K562 (cell line): ENCODE results near the gene SCARB2. TPM values are rescaled to one million over a fixed set of nuclear protein-coding genes. Genes with fewer than 3 reads are reported as not detected.
A peak's percentile ranks its signal among the peaks of the same experiment; 100 is the strongest.

Experiments
- ATAC-seq: fragments of 200-7000 bp; cut with Tn5 transposase; 3 replicates; pipeline ENCODE4 v1.9.1; 2020; ENCODE audit warnings: moderate library complexity
- BruUV-seq: library from RNA; stranded (reverse); fragments of 400-500 nt; replicated peaks from 2 replicates; lab custom pipeline; 2021; lab: Mats Ljungman, UMichigan
- CTCF ChIA-PET: fragments of 300-600 bp; formaldehyde crosslinking; extraction: SDS; loops from one replicate; lab custom pipeline; 2021; ENCODE audit warnings: low intra/inter-chr PET ratio; lab: Yijun Ruan, JAX
- POLR2A ChIA-PET: fragments of 300-600, 350-650 bp; sonication (Branson Sonifier 250); formaldehyde crosslinking; extraction: SDS; loops from one replicate; lab custom pipeline; 2021; ENCODE audit warnings: antibody characterized with exemption, inconsistent platforms; lab: Yijun Ruan, JAX
- DNase-seq, 4 experiments: peaks; one replicate each; pipeline versions ENCODE4 v3.0.0 to v3.0.0-alpha.2; 2011 to 2018; ENCODE audit warnings: low spot score in 3 of 4, mixed read lengths in 3 of 4; ENCODE audit errors: extremely low read depth in 1 of 4
- FAIRE-seq: peaks from 2 replicates; lab custom pipeline; 2011; peaks lifted over from hg19 to GRCh38; lab: Jason Lieb, UNC
- H2AFZ ChIP-seq: 2 replicates; pipeline ENCODE4 v1.6.0; 2011; ENCODE audit warnings: low read depth, low read length, control low read depth, inconsistent platforms
- H3K27ac ChIP-seq: fragments of 200-600 bp; 3 replicates; pipeline ENCODE4 v1.8.0; 2011; ENCODE audit warnings: low read depth, mild to moderate bottlenecking, control low read depth, inconsistent platforms, low read length, moderate library complexity, mixed read lengths; ENCODE audit errors: extremely low read depth
- H3K27me3 ChIP-seq, 2 experiments: fragments of 300-600 bp in 1 of 2; 2 replicates in 1 of 2; 3 replicates in 1 of 2; pipeline versions ENCODE4 v1.6.0 to v1.8.0; 2011; ENCODE audit warnings: inconsistent platforms in 2 of 2, low read length in 2 of 2, mild to moderate bottlenecking in 1 of 2, mixed read lengths in 1 of 2, moderate library complexity in 1 of 2; ENCODE audit not compliant: control insufficient read depth in 2 of 2, insufficient read depth in 2 of 2
- H3K36me3 ChIP-seq: fragments of 300-600 bp; 3 replicates; pipeline ENCODE4 v1.8.0; 2011; ENCODE audit warnings: mild to moderate bottlenecking, low read length, inconsistent platforms; ENCODE audit not compliant: control insufficient read depth, insufficient read depth
- H3K4me1 ChIP-seq, 2 experiments: fragments of 200-600 bp in 1 of 2; replicated peaks in 1 of 2; 2 replicates in 1 of 2; 3 replicates in 1 of 2; pipeline versions ENCODE4 v1.5.1 to v1.8.0; 2011; ENCODE audit warnings: inconsistent platforms in 2 of 2, low read length in 2 of 2, mild to moderate bottlenecking in 1 of 2, mixed read lengths in 1 of 2, moderate library complexity in 1 of 2; ENCODE audit not compliant: control insufficient read depth in 2 of 2, insufficient read depth in 2 of 2
- H3K4me2 ChIP-seq: 2 replicates; pipeline ENCODE4 v1.6.1; 2011; ENCODE audit warnings: low read length, control low read depth, inconsistent platforms, mixed read lengths; ENCODE audit not compliant: insufficient read depth
- H3K4me3 ChIP-seq: fragments of 200-600 bp; sonication (generic), shearing (Covaris generic); 2 replicates; pipeline ENCODE4 v1.5.1; 2016; ENCODE audit warnings: control low read depth, inconsistent platforms
- H3K79me2 ChIP-seq: fragments of 200-600 bp; 3 replicates; pipeline ENCODE4 v1.8.0; 2011; ENCODE audit warnings: low read length, inconsistent platforms; ENCODE audit not compliant: control insufficient read depth, insufficient read depth
- H3K9ac ChIP-seq, 2 experiments: 2 replicates each; pipeline versions ENCODE4 v1.6.0 to v1.6.1; 2011; ENCODE audit warnings: low read depth in 2 of 2, low read length in 2 of 2, control low read depth in 1 of 2, inconsistent platforms in 1 of 2, mild to moderate bottlenecking in 1 of 2, mixed read lengths in 1 of 2; ENCODE audit not compliant: insufficient read depth in 1 of 2
- H3K9me1 ChIP-seq: one replicate; pipeline ENCODE4 v1.6.0; 2011; ENCODE audit warnings: inconsistent platforms, mild to moderate bottlenecking, low read length, moderate library complexity; ENCODE audit not compliant: control insufficient read depth, insufficient read depth
- H3K9me3 ChIP-seq: replicated peaks from 2 replicates; pipeline ENCODE4 v1.5.1; 2011; ENCODE audit warnings: low read depth, low read length, inconsistent platforms; ENCODE audit not compliant: control insufficient read depth, insufficient read depth
- H4K20me1 ChIP-seq: replicated peaks from 2 replicates; pipeline ENCODE4 v1.6.1; 2011; ENCODE audit warnings: low read length, inconsistent platforms, mixed read lengths; ENCODE audit not compliant: control insufficient read depth, insufficient read depth
- CBX3 ChIP-seq, 2 experiments: IDR thresholded peaks; 1 replicate in 1 of 2; 2 replicates in 1 of 2; pipeline ENCODE4 v1.6.1; 2012; ENCODE audit warnings: inconsistent platforms in 2 of 2, low read length in 2 of 2, borderline replicate concordance in 1 of 2, control low read depth in 1 of 2
- ESRRB ChIP-seq: fragments of 250-450 bp; sonication (Bioruptor Pico); IDR thresholded peaks from 2 replicates; pipeline ENCODE4 v1.5.0; 2020; ENCODE audit warnings: mild to moderate bottlenecking, moderate library complexity, borderline replicate concordance
- ETV1 ChIP-seq: fragments of 450-650 bp; conservative IDR thresholded peaks from 2 replicates; pipeline ENCODE4 v1.6.1; 2016; ENCODE audit warnings: missing genetic modification characterization, control low read depth, low read depth, missing compliant biosample characterization
- EZH2 ChIP-seq: IDR thresholded peaks from 2 replicates; pipeline ENCODE4 v1.6.1; 2012; ENCODE audit warnings: low read depth, mild to moderate bottlenecking, inconsistent platforms, low read length, borderline replicate concordance
- FOXK2 ChIP-seq, 2 experiments: fragments of 450-650 bp; IDR thresholded peaks in 1 of 2; conservative IDR thresholded peaks in 1 of 2; 2 replicates each; pipeline ENCODE4 v1.6.1; 2016; ENCODE audit warnings: low read depth in 2 of 2, mild to moderate bottlenecking in 1 of 2
- MAZ ChIP-seq, 2 experiments: fragments of 450-650 bp in 1 of 2; sonication (generic) in 1 of 2; formaldehyde crosslinking; IDR thresholded peaks in 1 of 2; conservative IDR thresholded peaks in 1 of 2; 2 replicates each; pipeline versions ENCODE4 v1.4.0 to v1.5.0; 2020; ENCODE audit warnings: mild to moderate bottlenecking in 1 of 2, missing genetic modification reagents in 1 of 2
- MNT ChIP-seq, 2 experiments: fragments of 450-650 bp; conservative IDR thresholded peaks; 2 replicates each; pipeline ENCODE4 v1.6.1; 2017; ENCODE audit warnings: mild to moderate bottlenecking in 2 of 2, moderate library complexity in 2 of 2
- MYBL2 ChIP-seq, 2 experiments: fragments of 450-650 bp in 1 of 2; sonication (generic) in 1 of 2; formaldehyde crosslinking in 1 of 2; IDR thresholded peaks; 2 replicates each; pipeline versions ENCODE4 v1.6.1 to v1.8.1; 2017 to 2022; ENCODE audit warnings: borderline replicate concordance in 1 of 2, inconsistent platforms in 1 of 2, low read depth in 1 of 2, mild to moderate bottlenecking in 1 of 2, missing genetic modification reagents in 1 of 2, moderate library complexity in 1 of 2
- NR2C2 ChIP-seq, 2 experiments: fragments of 200-800 bp in 1 of 2; sonication (Bioruptor generic) in 1 of 2; sonication (generic) in 1 of 2; formaldehyde crosslinking in 1 of 2; IDR thresholded peaks; 2 replicates each; pipeline versions ENCODE4 v1.6.1 to v1.8.0; 2016 to 2022; ENCODE audit warnings: mild to moderate bottlenecking in 1 of 2, missing compliant biosample characterization in 1 of 2, missing genetic modification characterization in 1 of 2, missing genetic modification reagents in 1 of 2
- POLR2AphosphoS2 ChIP-seq: IDR thresholded peaks from 2 replicates; pipeline ENCODE4 v1.6.1; 2012; ENCODE audit warnings: low read length, improper control_type of control experiment
- POLR2G ChIP-seq: fragments of 200-400 bp; formaldehyde crosslinking; IDR thresholded peaks from 2 replicates; pipeline ENCODE4 v1.6.1; 2017; ENCODE audit warnings: low read depth, mild to moderate bottlenecking, antibody characterized with exemption, low read length, moderate library complexity
- SMAD1 ChIP-seq: fragments of 150-350 bp; IDR thresholded peaks from 2 replicates; pipeline ENCODE4 v1.6.1; 2014; ENCODE audit warnings: low read length, low read depth; ENCODE audit not compliant: partially characterized antibody
- SREBF2 ChIP-seq: sonication (generic); formaldehyde crosslinking; IDR thresholded peaks from 2 replicates; pipeline ENCODE4 v1.4.0; 2020; ENCODE audit warnings: mild to moderate bottlenecking, missing genetic modification reagents
- STAT5A ChIP-seq: IDR thresholded peaks from 2 replicates; pipeline ENCODE4 v1.6.1; 2012; ENCODE audit warnings: low read length, inconsistent platforms, borderline replicate concordance
- TAF9B ChIP-seq: fragments of 450-650 bp; IDR thresholded peaks from 2 replicates; pipeline ENCODE4 v1.6.1; 2018; ENCODE audit warnings: mild to moderate bottlenecking; ENCODE audit not compliant: partially characterized antibody
- YY1 ChIP-seq, 3 experiments: IDR thresholded peaks; 2 replicates each; pipeline ENCODE4 v1.6.1; 2011; ENCODE audit warnings: low read length in 2 of 3, mild to moderate bottlenecking in 2 of 3, moderate library complexity in 2 of 3, borderline replicate concordance in 1 of 3, control low read depth in 1 of 3, low read depth in 1 of 3; ENCODE audit not compliant: insufficient read depth in 3 of 3, insufficient replicate concordance in 2 of 3, control insufficient read depth in 1 of 3, insufficient read length in 1 of 3; ENCODE audit errors: extremely low read depth in 1 of 3
- ZFX ChIP-seq: sonication (generic); formaldehyde crosslinking; IDR thresholded peaks from 2 replicates; pipeline ENCODE4 v1.8.0; 2022; ENCODE audit warnings: mild to moderate bottlenecking, missing genetic modification reagents, moderate library complexity
- ZNF224 ChIP-seq: sonication (generic); formaldehyde crosslinking; IDR thresholded peaks from 2 replicates; pipeline ENCODE4 v1.8.0; 2022; ENCODE audit warnings: mild to moderate bottlenecking, missing genetic modification reagents
- WGBS: fragments of 100-300 bp; shearing (Covaris generic); methylation state at CpG from one replicate; pipeline ENCODE4 v1.1.6; 2016; ENCODE audit warnings: low coverage, mixed read lengths; ENCODE audit not compliant: insufficient coverage; ENCODE audit errors: missing lambda C conversion rate; 5-methylcytosine and 5-hydroxymethylcytosine counted together
- in situ Hi-C: fragments of 300-500 bp; cut with MboI; formaldehyde crosslinking; loops from 4 replicates; pipeline ENCODE4 v1.15.0; 2018; ENCODE audit warnings: inconsistent platforms, mixed read lengths
- intact Hi-C: fragments of 100-400 bp; cut with micrococcal nuclease; formaldehyde crosslinking; loops from 2 replicates; pipeline ENCODE4 v1.14.2; 2022
- polyA plus RNA-seq, 8 experiments: library from polyadenylated mRNA; depleted of rRNA in 4 of 8; stranded (reverse) in 5 of 8; unstranded in 3 of 8; fragments of >200 nt; fragmentation: Nextera tagmentation in 2 of 8; fragmentation: Illumina TruSeq in 1 of 8; extraction: Ambion mirVana in 2 of 8; extraction: Trizol in 1 of 8; gene quantifications; 2 replicates each; pipeline versions ENCODE4 v1.2.1 to v1.2.3, GENCODE V29; 2011 to 2014; ENCODE audit warnings: inconsistent platforms in 1 of 8, missing spikeins in 1 of 8
- total RNA-seq, 7 experiments: library from RNA; depleted of rRNA in 6 of 7; stranded (reverse); fragments of >200 nt in 6 of 7; fragmentation: Illumina TruSeq in 2 of 7; extraction: Trizol in 2 of 7; gene quantifications; 2 replicates each; pipeline versions ENCODE4 v1.2.1 to v1.2.3, GENCODE V29; 2011 to 2021; ENCODE audit warnings: low replicate concordance in 1 of 7

The SCARB2 gene
- total and polyA plus RNA-seq, 9 of the 15 experiments (the other 6 are each of a cell fraction or from before 2014, with no cell fraction given): 6.1 to 25.8 (median 17.8) TPM

- H3K4me2 ChIP-seq: peak overlapping the region; percentile 92
- peak; percentile 56 to 89 (median 62) for DNase-seq
- H3K36me3 ChIP-seq: peaks cover 24% of the 10 kb centered on the region
- intact Hi-C loops: loop anchor here (2.0 kb wide), 1 partner anchor 19 kb away; no protein-coding TSS in a partner anchor
- FAIRE-seq: peak; percentile 93
- in situ Hi-C loops: no loop called here
- H3K79me2 ChIP-seq: peaks cover 30% of the 10 kb centered on the region
- ChIA-PET POLR2A (interaction anchor here (0.6 to 1.3 kb wide), 2 partner anchors 14 to 20 kb away, joined by 4 read pairs; no protein-coding TSS in a partner anchor), CTCF (no interaction called here)
- WGBS: under 1% methylated on average over 14 of the region's 14 CpGs
- BruUV-seq: TSS peak; percentile 73
- peak overlapping the region; percentile 86 for H3K27ac ChIP-seq
- peak overlapping the region; percentile 81 to 90 for H3K9ac ChIP-seq
- ATAC-seq: peak; percentile 98
- no peaks in the 10 kb centered on the region for H4K20me1 ChIP-seq
- H3K4me1 ChIP-seq: peaks cover 0 to 3% of the 10 kb centered on the region in 2 experiments; a peak in 1 of 5 replicates
- H3K27me3 ChIP-seq: no peaks in the 10 kb centered on the region
- H3K9me3 ChIP-seq: peaks cover 13% of the 10 kb centered on the region
- H3K9me1 ChIP-seq: no peaks in the 10 kb centered on the region
- H3K4me3 ChIP-seq: peak overlapping the region; percentile 61
- H2AFZ ChIP-seq: peak overlapping the region; percentile 97
- TF ChIP-seq FOXK2 (conservative IDR thresholded peaks at IDR 0.05 in 1 of 2, IDR thresholded peaks at IDR 0.05 in 1 of 2; ENCODE audit: low read depth in 2 of 2): no peak
- peak in 1 of 2 experiments; percentile 63; a peak in 1 of 4 replicates for TF ChIP-seq MAZ (CRISPR knock-in tag; conservative IDR thresholded peaks at IDR 0.05 in 1 of 2, IDR thresholded peaks at IDR 0.05 in 1 of 2)
- TF ChIP-seq SMAD1: peak; percentile 46
- TF ChIP-seq ESRRB: no peak
- peak; percentile 70 for TF ChIP-seq ZFX (CRISPR knock-in tag)
- no peak for TF ChIP-seq STAT5A
- no peak for TF ChIP-seq EZH2
- TF ChIP-seq ETV1 (tag): peak; percentile 68
- TF ChIP-seq TAF9B: peak; percentile 67
- TF ChIP-seq YY1 (IDR thresholded peaks at IDR 0.05; ENCODE audit: borderline replicate concordance in 1 of 3, control insufficient read depth in 1 of 3, extremely low read depth in 1 of 3, insufficient read depth in 3 of 3, insufficient read length in 1 of 3, insufficient replicate concordance in 2 of 3, low read depth in 1 of 3, low read length in 2 of 3): peak in 1 of 3 experiments; percentile 28
- 0 out of 2 replicates have a peak, but pooled peaks have one; percentile 58 for TF ChIP-seq POLR2AphosphoS2
- TF ChIP-seq SREBF2 (CRISPR knock-in tag): no peak
- peak; percentile 27 to 50; a peak in 1 of 4 replicates for TF ChIP-seq MNT (conservative IDR thresholded peaks at IDR 0.05)
- TF ChIP-seq CBX3 (IDR thresholded peaks at IDR 0.05; ENCODE audit: borderline replicate concordance in 1 of 2, low read length in 2 of 2): 0 out of 3 replicates have a peak, but pooled peaks of 1 of the 2 experiments have one; percentile 8
- TF ChIP-seq MYBL2 (IDR thresholded peaks at IDR 0.05; ENCODE audit: low read depth): no peak
- TF ChIP-seq MYBL2 (CRISPR knock-in tag; IDR thresholded peaks at IDR 0.05; ENCODE audit: borderline replicate concordance): no peak
- TF ChIP-seq POLR2G: 0 out of 2 replicates have a peak, but pooled peaks have one; percentile 40
- TF ChIP-seq ZNF224 (CRISPR knock-in tag): no peak
- TF ChIP-seq NR2C2 (CRISPR knock-in tag; IDR thresholded peaks at IDR 0.05): no peak
- peak; percentile 51; the same call in 1 of the 2 replicates for TF ChIP-seq NR2C2 (tag; IDR thresholded peaks at IDR 0.05)
Observed at GRCh38 chr4:76233967-76234678, 20.5 kb upstream of the SCARB2 start.
